Body of pancreas (tissue), 4 donors: ENCODE measurements around the gene LYRM1.

Experiments used
- CTCF ChIP-seq, 7 experiments: fragments of 450-650 bp in 4 of 7; fragments of 200-600 bp in 3 of 7; sonication (generic) in 3 of 7; IDR thresholded peaks; one replicate each; pipeline ENCODE4 v1.5.1; 2016 to 2019; ENCODE audit warnings: antibody characterized with exemption in 7 of 7
- POLR2A ChIP-seq, 3 donors: fragments of 450-650 bp; IDR thresholded peaks; one replicate each; pipeline ENCODE4 v1.6.1; 2016; ENCODE audit warnings: antibody characterized with exemption in 3 of 3, mild to moderate bottlenecking in 2 of 3

GRCh38 chr16:20889625-20890275, 10.8 kb upstream of the LYRM1 start:
- TF ChIP-seq CTCF (IDR thresholded peaks at IDR 0.05), result no peak
- TF ChIP-seq POLR2A (IDR thresholded peaks at IDR 0.05), result no peak
